Right lobe of liver (tissue), 6 donors: Measurements from ENCODE around the gene CPNE1. TPM values are rescaled to one million over a fixed set of nuclear protein-coding genes. Genes with fewer than 3 reads are reported as not detected.

Source experiments
- ATAC-seq, 4 donors: fragments of 200-7000 bp; cut with Tn5 transposase; one replicate each; pipeline ENCODE4 v1.9.1; 2020; ENCODE audit warnings: mild to moderate bottlenecking in 4 of 4, moderate library complexity in 4 of 4
- DNase-seq, 3 donors: peaks; one replicate each; pipeline ENCODE4 v3.0.0-alpha.2; 2020
- H3K27ac ChIP-seq, 3 donors: fragments of 200-600 bp; one replicate each; pipeline ENCODE4 v1.8.0; 2022
- H3K27me3 ChIP-seq, 2 donors: fragments of 200-600 bp; one replicate each; pipeline ENCODE4 v1.8.0; 2022
- H3K36me3 ChIP-seq, 4 donors: fragments of 200-600 bp; sonication (generic) in 1 of 4; one replicate each; pipeline versions ENCODE4 v1.5.1 to v1.8.0; 2017 to 2022; ENCODE audit warnings: control low read depth in 1 of 4
- H3K4me1 ChIP-seq, 4 donors: fragments of 200-600 bp; sonication (generic) in 1 of 4; one replicate each; pipeline versions ENCODE4 v1.5.1 to v1.8.0; 2017 to 2022; ENCODE audit warnings: control low read depth in 1 of 4
- H3K4me3 ChIP-seq, 3 donors: fragments of 200-600 bp; one replicate each; pipeline ENCODE4 v1.8.0; 2022
- H3K9me3 ChIP-seq, 4 donors: fragments of 200-600 bp; sonication (generic) in 1 of 4; one replicate each; pipeline versions ENCODE4 v1.5.1 to v1.8.0; 2017 to 2022; ENCODE audit warnings: control low read depth in 1 of 4
- POLR2A ChIP-seq: fragments of 450-650 bp; IDR thresholded peaks from one replicate; pipeline ENCODE4 v1.6.1; 2017; ENCODE audit warnings: antibody characterized with exemption, mild to moderate bottlenecking
- WGBS: methylation state at CpG from one replicate; pipeline ENCODE4 v1.1.6; 2018; ENCODE audit warnings: low coverage, low lambda C conversion rate; ENCODE audit not compliant: insufficient coverage; ENCODE audit errors: missing lambda C conversion rate; 5-methylcytosine and 5-hydroxymethylcytosine counted together
- intact Hi-C, 2 donors: fragments of 100-400 bp; cut with DNase I; formaldehyde crosslinking; loops; one replicate each; pipeline versions ENCODE4 v1.11.2 to v1.14.1; 2022
- total RNA-seq, 6 experiments: library from RNA; depleted of rRNA in 2 of 6; stranded (reverse); fragments of >200 nt in 2 of 6; fragmentation: NEBNext Ultra II Directional in 3 of 6; extraction: Animal tissue kit (Norgen Biotek cat#: 25700) in 3 of 6; gene quantifications; one replicate each; pipeline versions ENCODE4 v1.1.0 to v1.2.4, GENCODE V29; 2016 to 2023
- TF ChIP-seq, protein P1 (sequence below), 4 donors: fragments of 200-600 bp in 3 of 4; fragments of 450-650 bp in 1 of 4; IDR thresholded peaks; one replicate each; pipeline versions ENCODE4 v1.5.1 to v1.8.0; 2016 to 2022; ENCODE audit warnings: antibody characterized with exemption in 4 of 4, mild to moderate bottlenecking in 2 of 4
- donor health status: DM: no; HTN: yes; CAD: no.
- donor health status: DM: no; HTN: no; CAD: no.
- donor health status: DM: no; HTN: no; CAD: no.
- donor health status: DM: no; HTN: yes; CAD: no.
- donor health status: DM: no; HTN: yes; CAD: no.

Gene CPNE1
- total RNA-seq, 6 experiments from 2014 or later = 35.5 to 72.0 (median 53.3) TPM

DNA sequence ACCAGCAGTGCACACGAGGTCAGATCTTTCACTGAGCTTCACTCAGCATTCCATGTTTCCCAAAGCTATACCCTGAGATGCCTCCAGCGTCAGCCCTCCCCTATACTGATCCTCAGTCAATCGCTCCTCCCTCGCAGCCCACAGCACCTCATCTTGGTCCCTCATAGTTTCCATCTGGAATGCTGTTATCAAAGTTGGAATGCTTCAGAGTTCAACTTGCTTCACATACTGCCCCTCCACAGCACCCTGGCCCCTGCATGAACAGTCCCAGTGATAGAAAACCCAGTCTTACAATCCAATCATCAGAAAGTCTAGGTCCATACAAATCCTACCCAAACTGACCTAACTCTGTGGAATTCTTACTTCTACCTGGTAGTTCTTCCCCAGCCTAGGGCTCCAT is 29.0 kb downstream of the CPNE1 start:
- Histone ChIP-seq H3K4me3 (no peak overlapping the region), H3K36me3 (peaks cover 0 to 10% (median under 1%) of the 10 kb centered on the region in 4 donors), H3K9me3 (no peaks in the 10 kb centered on the region), H3K4me1 (peaks cover 0 to 17% (median 5%) of the 10 kb centered on the region in 4 donors), H3K27me3 (no peaks in the 10 kb centered on the region), H3K27ac (no peak overlapping the region)
- WGBS = 92% methylated on average over 4 of the region's 4 CpGs
- TF ChIP-seq, protein P1, sequence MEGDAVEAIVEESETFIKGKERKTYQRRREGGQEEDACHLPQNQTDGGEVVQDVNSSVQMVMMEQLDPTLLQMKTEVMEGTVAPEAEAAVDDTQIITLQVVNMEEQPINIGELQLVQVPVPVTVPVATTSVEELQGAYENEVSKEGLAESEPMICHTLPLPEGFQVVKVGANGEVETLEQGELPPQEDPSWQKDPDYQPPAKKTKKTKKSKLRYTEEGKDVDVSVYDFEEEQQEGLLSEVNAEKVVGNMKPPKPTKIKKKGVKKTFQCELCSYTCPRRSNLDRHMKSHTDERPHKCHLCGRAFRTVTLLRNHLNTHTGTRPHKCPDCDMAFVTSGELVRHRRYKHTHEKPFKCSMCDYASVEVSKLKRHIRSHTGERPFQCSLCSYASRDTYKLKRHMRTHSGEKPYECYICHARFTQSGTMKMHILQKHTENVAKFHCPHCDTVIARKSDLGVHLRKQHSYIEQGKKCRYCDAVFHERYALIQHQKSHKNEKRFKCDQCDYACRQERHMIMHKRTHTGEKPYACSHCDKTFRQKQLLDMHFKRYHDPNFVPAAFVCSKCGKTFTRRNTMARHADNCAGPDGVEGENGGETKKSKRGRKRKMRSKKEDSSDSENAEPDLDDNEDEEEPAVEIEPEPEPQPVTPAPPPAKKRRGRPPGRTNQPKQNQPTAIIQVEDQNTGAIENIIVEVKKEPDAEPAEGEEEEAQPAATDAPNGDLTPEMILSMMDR (IDR thresholded peaks at IDR 0.05) = no peak
- TF ChIP-seq POLR2A = no peak
- DNase-seq (no peak), ATAC-seq (peak in 1 of 4 donors; percentile 14)
- intact Hi-C loops = no loop called here

DNA sequence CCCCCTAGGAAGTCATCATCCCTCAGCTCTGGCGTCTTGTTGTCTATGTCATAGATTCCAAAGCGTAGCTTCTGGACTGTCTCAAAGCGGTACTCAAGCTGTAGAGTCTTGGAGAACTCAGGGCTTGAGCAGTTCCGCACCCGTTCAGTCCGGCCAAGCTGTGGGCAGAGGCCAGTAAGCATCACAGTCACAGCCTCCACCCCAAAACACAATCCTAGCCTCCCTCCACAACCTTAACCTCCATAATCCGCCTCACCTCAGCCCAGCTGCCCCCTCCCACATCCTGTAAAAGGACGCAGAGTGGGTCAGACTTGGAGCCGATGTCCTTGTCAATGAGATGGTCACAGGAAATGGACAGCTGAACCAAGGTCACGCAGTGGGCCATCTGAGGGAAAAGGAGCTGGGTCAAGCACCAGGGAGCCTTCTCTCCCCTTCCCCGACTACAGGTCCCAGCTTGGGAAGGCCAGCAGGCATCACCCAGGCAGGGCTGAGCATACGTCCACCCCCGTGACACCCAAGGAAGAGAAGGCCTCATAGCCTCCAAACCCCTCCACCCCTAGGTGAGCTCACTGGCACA is 32.1 kb downstream of the CPNE1 start:
- no peak for DNase-seq

DNA sequence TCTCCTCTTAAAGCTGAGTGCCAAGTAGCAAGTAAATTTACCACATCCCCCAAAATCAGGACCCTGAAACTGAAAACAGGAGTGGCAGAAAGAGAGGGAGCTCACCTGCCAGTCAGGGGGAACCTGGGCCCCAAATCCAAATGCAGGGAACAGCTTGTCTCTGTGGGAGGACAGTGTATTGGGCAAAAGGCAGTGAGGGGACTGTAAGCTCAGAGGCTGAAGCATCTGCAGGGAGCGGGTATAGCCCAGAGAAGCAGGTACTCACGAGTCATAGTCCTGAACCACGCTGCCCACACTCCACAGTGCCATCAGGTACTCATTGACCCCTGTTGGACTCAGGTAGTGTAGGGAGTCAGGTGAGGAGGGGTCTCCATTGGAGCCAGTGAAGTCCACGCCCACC is 34.1 kb downstream of the CPNE1 start:
- no peak for DNase-seq

More for the DNA sequence above, 32.1 kb downstream of the CPNE1 start:
- Histone ChIP-seq H3K27me3 (no peaks in the 10 kb centered on the region), H3K9me3 (no peaks in the 10 kb centered on the region), H3K4me3 (no peak overlapping the region), H3K4me1 (peaks cover 0 to 22% (median 9%) of the 10 kb centered on the region in 4 donors), H3K36me3 (peaks cover 0 to 19% (median 5%) of the 10 kb centered on the region in 4 donors), H3K27ac (no peak overlapping the region)
- intact Hi-C loops = no loop called here
- no peak for ATAC-seq
- TF ChIP-seq, protein P1 (IDR thresholded peaks at IDR 0.05) = no peak
- TF ChIP-seq POLR2A = no peak
- WGBS = 79% methylated on average over 6 of the region's 13 CpGs

DNA sequence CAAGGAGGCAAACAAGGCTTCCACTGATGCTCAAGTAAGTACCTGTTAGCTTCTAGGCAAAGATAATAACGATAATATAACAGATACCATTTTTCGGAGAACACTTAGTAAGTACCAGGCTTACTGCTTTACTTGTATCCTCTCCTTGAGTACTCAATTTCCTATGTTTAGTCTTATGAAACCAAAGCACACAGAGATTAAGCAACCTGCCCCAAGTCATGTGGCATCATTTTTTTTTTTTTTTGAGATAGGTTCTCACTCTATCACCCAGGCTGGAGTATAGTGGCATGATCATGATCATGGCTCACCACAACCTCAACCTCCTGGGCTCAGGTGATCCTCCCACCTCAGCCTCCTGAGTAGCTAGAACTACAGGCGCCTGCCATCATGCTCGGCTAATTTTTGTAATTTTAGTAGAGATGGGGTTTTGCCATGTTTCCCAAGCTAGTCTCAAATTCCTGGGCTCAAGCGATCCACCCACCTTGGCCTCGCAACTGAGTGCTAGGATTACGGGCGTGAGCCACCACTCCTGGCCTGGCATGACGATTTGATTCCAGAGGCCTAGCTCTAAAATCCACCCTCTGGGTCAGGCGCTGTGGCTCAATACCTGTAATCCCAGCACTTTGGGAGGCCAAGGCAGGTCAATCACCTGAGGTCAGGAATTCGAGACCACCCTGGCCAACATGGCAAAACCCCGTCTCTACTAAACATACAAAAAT is 35.1 kb downstream of the CPNE1 start:
- H3K27ac ChIP-seq = no peak overlapping the region
- 71% methylated on average over 9 of the region's 12 CpGs for WGBS
- H3K36me3 ChIP-seq = peaks cover 0 to 37% (median 16%) of the 10 kb centered on the region in 4 donors
- H3K4me3 ChIP-seq = no peak overlapping the region
- intact Hi-C loops = no loop called here
- H3K4me1 ChIP-seq = peaks cover 0 to 12% (median 0%) of the 10 kb centered on the region in 4 donors
- H3K27me3 ChIP-seq = no peaks in the 10 kb centered on the region
- DNase-seq (no peak), ATAC-seq (peak; percentile 77 to 90 (median 84))
- no peaks in the 10 kb centered on the region for H3K9me3 ChIP-seq
- TF ChIP-seq, protein P1 (IDR thresholded peaks at IDR 0.05) = no peak
- TF ChIP-seq POLR2A = no peak

More for the DNA sequence above, 34.1 kb downstream of the CPNE1 start:
- intact Hi-C loops = no loop called here
- Histone ChIP-seq H3K36me3 (peaks cover 0 to 35% (median 15%) of the 10 kb centered on the region in 4 donors), H3K27me3 (no peaks in the 10 kb centered on the region), H3K27ac (no peak overlapping the region), H3K4me1 (peaks cover 0 to 12% (median 0%) of the 10 kb centered on the region in 4 donors), H3K9me3 (no peaks in the 10 kb centered on the region), H3K4me3 (no peak overlapping the region)
- 100% methylated on average over 2 of the region's 4 CpGs for WGBS
- ATAC-seq = peak in 2 of 4 donors; percentile 7 to 18
- TF ChIP-seq, protein P1 (IDR thresholded peaks at IDR 0.05) = no peak
- TF ChIP-seq POLR2A = no peak
